HG03558 (cell line): ENCODE measurements around the gene SH3BP4.

Experiments used
- ATAC-seq: cut with Tn5 transposase; IDR thresholded peaks from one replicate; pipeline ENCODE4 v1.9.1; 2021; ENCODE audit warnings: moderate number of reproducible peaks; ENCODE audit not compliant: unreplicated experiment; ENCODE audit errors: extremely low read depth

SH3BP4 gene

GRCh38 chr2:234939996-234940395 lies 11.8 kb upstream of the SH3BP4 start:
- ATAC-seq = no peak

- ATAC-seq = no peak
Observed at GRCh38 chr2:234940527-234940926, 11.3 kb upstream of the SH3BP4 start.

GRCh38 chr2:234945339-234945873 lies 6.4 kb upstream of the SH3BP4 start:
- no peak for ATAC-seq

- no peak for ATAC-seq
Observed at GRCh38 chr2:234947556-234947955, 4.3 kb upstream of the SH3BP4 start.

GRCh38 chr2:234949762-234950434 lies 1.9 kb upstream of the SH3BP4 start:
- no peak for ATAC-seq

GRCh38 chr2:234950435-234950729 lies 1.4 kb upstream of the SH3BP4 start:
- ATAC-seq = no peak

- no peak for ATAC-seq
Observed at GRCh38 chr2:234950730-234951663, 820 bp upstream of the SH3BP4 start.

GRCh38 chr2:234952270-234953115 lies 676 bp downstream of the SH3BP4 start:
- ATAC-seq = no peak

GRCh38 chr2:234953116-234954031 lies 1.6 kb downstream of the SH3BP4 start:
- no peak for ATAC-seq

GRCh38 chr2:234954551-234954992 lies 2.8 kb downstream of the SH3BP4 start:
- no peak for ATAC-seq

GRCh38 chr2:234955091-234955591 lies 3.3 kb downstream of the SH3BP4 start:
- no peak for ATAC-seq

- ATAC-seq = no peak
Observed at GRCh38 chr2:234955971-234956509, 4.2 kb downstream of the SH3BP4 start.

GRCh38 chr2:234957834-234958135 lies 6.0 kb downstream of the SH3BP4 start:
- ATAC-seq = no peak

- no peak for ATAC-seq
Observed at GRCh38 chr2:234958311-234958710, 6.5 kb downstream of the SH3BP4 start.

GRCh38 chr2:234958746-234959395 lies 7.1 kb downstream of the SH3BP4 start:
- no peak for ATAC-seq

GRCh38 chr2:234960175-234961088 lies 8.6 kb downstream of the SH3BP4 start:
- no peak for ATAC-seq

- ATAC-seq = no peak
Observed at GRCh38 chr2:234961784-234962183, 10.0 kb downstream of the SH3BP4 start.
